T-cell (primary cell): ENCODE results near the gene ADGRL3. TPM values are rescaled to one million over a fixed set of nuclear protein-coding genes. Genes with fewer than 3 reads are reported as not detected.

Source experiments
- ATAC-seq, 4 experiments: fragments of 200-7000 bp in 3 of 4; fragments of 150-1000 bp in 1 of 4; cut with Tn5 transposase; replicated peaks in 1 of 4; 1 replicate in 3 of 4; 2 replicates in 1 of 4; pipeline ENCODE4 v1.10.0; 2021; ENCODE audit warnings: moderate library complexity in 3 of 4, mild to moderate bottlenecking in 2 of 4, moderate number of reproducible peaks in 1 of 4
- CTCF ChIA-PET, 2 donors: fragments of 300-600 bp; sonication (Branson Sonifier 250); formaldehyde crosslinking; loops; one replicate each; lab custom pipeline; 2022; ENCODE audit warnings: antibody characterized with exemption in 2 of 2; lab: Charles Lee
- POLR2A ChIA-PET, 2 donors: fragments of 300-600 bp; sonication (Branson Sonifier 250); formaldehyde crosslinking; loops; one replicate each; lab custom pipeline; 2022; ENCODE audit warnings: antibody characterized with exemption in 2 of 2; lab: Charles Lee
- DNase-seq, 35 experiments: peaks; one replicate each; pipeline versions ENCODE4 v3.0.0 to v3.0.0-alpha.2; 2013 to 2023
- H3K27ac ChIP-seq: one replicate; pipeline ENCODE4 v1.5.1; 2013; ENCODE audit warnings: low read length
- H3K27me3 ChIP-seq, 2 experiments: replicated peaks in 1 of 2; 1 replicate in 1 of 2; 2 replicates in 1 of 2; pipeline versions ENCODE4 v1.6.1 to v1.7.0; 2013; ENCODE audit warnings: low read length in 1 of 2, mixed read lengths in 1 of 2; ENCODE audit not compliant: control insufficient read depth in 2 of 2, insufficient read depth in 2 of 2; ENCODE audit errors: extremely low read depth in 1 of 2
- H3K36me3 ChIP-seq, 2 donors: 1 replicate in 1 of 2; 2 replicates in 1 of 2; pipeline versions ENCODE4 v1.6.1 to v1.7.0; 2013; ENCODE audit warnings: low read length in 1 of 2; ENCODE audit not compliant: control insufficient read depth in 2 of 2, insufficient read depth in 1 of 2; ENCODE audit errors: extremely low read depth in 1 of 2
- H3K4me1 ChIP-seq, 2 experiments: 1 replicate in 1 of 2; 2 replicates in 1 of 2; pipeline versions ENCODE4 v1.6.1 to v1.7.0; 2013; ENCODE audit warnings: low read length in 2 of 2, mixed read lengths in 1 of 2; ENCODE audit not compliant: insufficient read depth in 2 of 2, control insufficient read depth in 1 of 2; ENCODE audit errors: extremely low read depth in 1 of 2
- H3K4me3 ChIP-seq, 2 donors: 1 replicate in 1 of 2; 2 replicates in 1 of 2; pipeline versions ENCODE4 v1.5.1 to v1.7.0; 2013; ENCODE audit warnings: mild to moderate bottlenecking in 2 of 2, low read length in 1 of 2, moderate library complexity in 1 of 2; ENCODE audit not compliant: control insufficient read depth in 1 of 2; ENCODE audit errors: extremely low read depth in 1 of 2
- H3K9me3 ChIP-seq: 2 replicates; pipeline ENCODE4 v1.7.0; 2013
- H3K27ac Mint-ChIP-seq, 2 donors: one replicate each; pipeline ENCODE4 v1.8.0; 2020 to 2021; ENCODE audit warnings: mild to moderate bottlenecking in 2 of 2, mixed read lengths in 2 of 2
- H3K27me3 Mint-ChIP-seq, 2 donors: one replicate each; pipeline ENCODE4 v1.8.0; 2021 to 2022; ENCODE audit warnings: mixed read lengths in 2 of 2
- H3K36me3 Mint-ChIP-seq: one replicate; pipeline ENCODE4 v1.8.0; 2021; ENCODE audit warnings: mixed read lengths
- H3K4me1 Mint-ChIP-seq, 3 donors: one replicate each; pipeline ENCODE4 v1.8.0; 2020 to 2022; ENCODE audit warnings: mixed read lengths in 3 of 3, mild to moderate bottlenecking in 1 of 3
- H3K4me3 Mint-ChIP-seq, 3 donors: one replicate each; pipeline ENCODE4 v1.8.0; 2020 to 2022; ENCODE audit warnings: mild to moderate bottlenecking in 3 of 3, mixed read lengths in 3 of 3, moderate library complexity in 3 of 3
- H3K9me3 Mint-ChIP-seq, 3 donors: one replicate each; pipeline ENCODE4 v1.8.0; 2020 to 2022; ENCODE audit warnings: mixed read lengths in 3 of 3
- WGBS: methylation state at CpG from one replicate; pipeline ENCODE4 v1.1.5; 2013; ENCODE audit warnings: missing lambda C conversion rate; ENCODE audit not compliant: insufficient coverage; 5-methylcytosine and 5-hydroxymethylcytosine counted together
- total RNA-seq, 35 experiments: library from RNA in 6 of 35; stranded (reverse) in 6 of 35; fragments of 120-200 nt in 1 of 35; gene quantifications; one replicate each; pipeline versions ENCODE4 v1.2.1 to v1.2.4 and lab custom pipeline; 2013 to 2026

ADGRL3 gene
- total RNA-seq, 5 donors from 2014 or later (not counting 1 experiment from before 2014, with no cell fraction given): 0.09 TPM; not detected in 4

DNA sequence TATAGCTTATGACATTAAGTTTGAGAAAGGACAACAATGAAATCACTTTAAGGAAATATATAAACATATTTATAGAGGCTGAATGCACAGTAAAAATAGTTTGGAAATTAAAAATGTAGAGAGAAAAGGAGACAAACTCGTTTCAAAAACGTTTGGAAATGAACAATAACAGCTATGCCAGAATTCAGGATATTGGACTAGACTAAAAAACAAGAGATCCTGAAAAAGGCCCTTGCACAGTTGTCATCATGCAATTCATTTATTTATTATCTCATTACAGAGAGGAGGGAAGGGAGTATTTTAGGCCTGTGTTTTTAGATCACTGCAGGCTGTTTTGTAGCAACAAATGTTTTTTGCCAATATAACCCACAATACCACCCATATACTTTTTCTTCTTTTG, 527.2 kb downstream of the ADGRL3 start:
- H3K27ac Mint-ChIP-seq: no peak overlapping the region
- POLR2A ChIA-PET: interaction anchor here in 1 of 2 donors (0.6 to 1.1 kb wide), 2 partner anchors 21 to 98 kb away, joined by 3 to 4 read pairs; no protein-coding TSS in a partner anchor
- no peaks in the 10 kb centered on the region for H3K36me3 Mint-ChIP-seq
- no peak overlapping the region for H3K27ac ChIP-seq
- no peaks in the 10 kb centered on the region for H3K4me1 Mint-ChIP-seq
- CTCF ChIA-PET: no interaction called here
- no peaks in the 10 kb centered on the region for H3K36me3 ChIP-seq
- DNase-seq (no peak), ATAC-seq (no peak)
- H3K4me1 ChIP-seq: no peaks in the 10 kb centered on the region
- no peak overlapping the region for H3K4me3 Mint-ChIP-seq
- H3K27me3 Mint-ChIP-seq: no peaks in the 10 kb centered on the region
- no peak overlapping the region for H3K4me3 ChIP-seq
- no CpG with 5 or more reads among the region's 2 CpGs for WGBS
- H3K27me3 ChIP-seq: no peaks in the 10 kb centered on the region
- no peaks in the 10 kb centered on the region for H3K9me3 ChIP-seq
- H3K9me3 Mint-ChIP-seq: peaks cover 0 to 8% (median 2%) of the 10 kb centered on the region in 3 donors

DNA sequence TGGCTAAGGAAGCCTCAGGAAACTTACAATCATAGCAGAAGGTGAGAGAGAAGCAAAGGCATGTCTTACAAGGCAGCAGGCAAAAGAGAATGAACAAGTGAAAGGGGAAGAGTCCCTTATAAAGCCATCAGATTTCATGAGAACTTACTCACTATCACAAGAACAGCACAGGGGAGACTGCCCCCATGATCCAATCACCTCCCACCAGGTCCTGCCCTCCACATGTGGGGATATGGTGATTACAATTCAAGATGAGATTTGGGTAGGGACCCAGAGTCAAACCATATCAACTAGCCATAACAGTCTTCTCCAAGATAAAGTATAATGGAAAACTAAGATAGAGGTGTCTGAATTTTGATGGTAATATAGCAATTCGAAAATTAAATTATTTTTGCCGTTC, 534.3 kb downstream of the ADGRL3 start:
- H3K36me3 Mint-ChIP-seq: no peaks in the 10 kb centered on the region
- no peak for DNase-seq
- no peak overlapping the region for H3K27ac ChIP-seq
- H3K4me1 ChIP-seq: no peaks in the 10 kb centered on the region
- no peak for ATAC-seq
- H3K27me3 Mint-ChIP-seq: no peaks in the 10 kb centered on the region
- H3K9me3 ChIP-seq: no peaks in the 10 kb centered on the region
- WGBS: no CpG with 5 or more reads among the region's 2 CpGs
- ChIA-PET CTCF (no interaction called here), POLR2A (no interaction called here)
- H3K4me3 ChIP-seq: no peak overlapping the region
- no peaks in the 10 kb centered on the region for H3K36me3 ChIP-seq
- no peak overlapping the region for H3K4me3 Mint-ChIP-seq
- peaks cover 7 to 10% (median 9%) of the 10 kb centered on the region in 3 donors for H3K9me3 Mint-ChIP-seq
- H3K27me3 ChIP-seq: no peaks in the 10 kb centered on the region
- H3K4me1 Mint-ChIP-seq: no peaks in the 10 kb centered on the region
- H3K27ac Mint-ChIP-seq: no peak overlapping the region

DNA sequence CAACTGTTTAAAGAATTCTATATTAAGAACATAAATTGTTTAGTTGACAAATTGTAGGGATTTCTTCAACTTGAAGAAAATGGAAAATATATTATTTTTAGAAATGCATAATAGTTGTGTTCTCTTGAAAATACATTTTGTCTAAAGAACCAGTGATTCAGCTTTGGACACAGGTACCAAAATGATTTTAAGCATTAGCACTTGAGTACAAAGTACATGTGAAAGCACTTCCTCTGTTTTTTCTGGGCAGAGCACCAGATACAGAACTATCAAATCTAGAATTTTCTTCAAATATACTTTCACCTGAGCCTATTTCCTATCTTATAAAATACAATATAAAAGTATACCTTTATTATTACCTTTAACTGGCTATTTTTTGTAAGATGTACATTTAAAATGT, 539.8 kb downstream of the ADGRL3 start:
- Histone ChIP-seq H3K4me3 (no peak overlapping the region), H3K27me3 (no peaks in the 10 kb centered on the region), H3K27ac (no peak overlapping the region), H3K9me3 (no peaks in the 10 kb centered on the region), H3K36me3 (no peaks in the 10 kb centered on the region), H3K4me1 (no peaks in the 10 kb centered on the region)
- DNase-seq: no peak
- ChIA-PET CTCF (no interaction called here), POLR2A (no interaction called here)
- Mint-ChIP-seq H3K36me3 (no peaks in the 10 kb centered on the region), H3K4me1 (no peaks in the 10 kb centered on the region), H3K27me3 (no peaks in the 10 kb centered on the region), H3K27ac (no peak overlapping the region), H3K9me3 (peaks cover 2 to 11% (median 8%) of the 10 kb centered on the region in 3 donors), H3K4me3 (no peak overlapping the region)
- no peak for ATAC-seq

GRCh38 chr4:61740886-61741285, 540.8 kb downstream of the ADGRL3 start:
- Histone ChIP-seq H3K4me1 (no peaks in the 10 kb centered on the region), H3K4me3 (no peak overlapping the region), H3K27ac (no peak overlapping the region), H3K36me3 (no peaks in the 10 kb centered on the region), H3K27me3 (no peaks in the 10 kb centered on the region), H3K9me3 (no peaks in the 10 kb centered on the region)
- Mint-ChIP-seq H3K36me3 (no peaks in the 10 kb centered on the region), H3K9me3 (peaks cover 3 to 13% (median 6%) of the 10 kb centered on the region in 3 donors), H3K27ac (no peak overlapping the region), H3K27me3 (no peaks in the 10 kb centered on the region), H3K4me1 (no peaks in the 10 kb centered on the region), H3K4me3 (no peak overlapping the region)
- DNase-seq (no peak), ATAC-seq (no peak)
- POLR2A ChIA-PET: no interaction called here
- no CpG with 5 or more reads among the region's 4 CpGs for WGBS
- CTCF ChIA-PET: no interaction called here

GRCh38 chr4:61741327-61742096, 541.4 kb downstream of the ADGRL3 start:
- ATAC-seq (no peak), DNase-seq (no peak)
- Histone ChIP-seq H3K27me3 (no peaks in the 10 kb centered on the region), H3K9me3 (no peaks in the 10 kb centered on the region), H3K27ac (no peak overlapping the region), H3K4me1 (no peaks in the 10 kb centered on the region), H3K36me3 (no peaks in the 10 kb centered on the region), H3K4me3 (no peak overlapping the region)
- Mint-ChIP-seq H3K27me3 (no peaks in the 10 kb centered on the region), H3K36me3 (no peaks in the 10 kb centered on the region), H3K4me1 (no peaks in the 10 kb centered on the region), H3K27ac (no peak overlapping the region), H3K9me3 (peaks cover 3 to 18% (median 6%) of the 10 kb centered on the region in 3 donors), H3K4me3 (no peak overlapping the region)
- POLR2A ChIA-PET: no interaction called here
- WGBS: no CpG with 5 or more reads among the region's 4 CpGs
- CTCF ChIA-PET: no interaction called here

DNA sequence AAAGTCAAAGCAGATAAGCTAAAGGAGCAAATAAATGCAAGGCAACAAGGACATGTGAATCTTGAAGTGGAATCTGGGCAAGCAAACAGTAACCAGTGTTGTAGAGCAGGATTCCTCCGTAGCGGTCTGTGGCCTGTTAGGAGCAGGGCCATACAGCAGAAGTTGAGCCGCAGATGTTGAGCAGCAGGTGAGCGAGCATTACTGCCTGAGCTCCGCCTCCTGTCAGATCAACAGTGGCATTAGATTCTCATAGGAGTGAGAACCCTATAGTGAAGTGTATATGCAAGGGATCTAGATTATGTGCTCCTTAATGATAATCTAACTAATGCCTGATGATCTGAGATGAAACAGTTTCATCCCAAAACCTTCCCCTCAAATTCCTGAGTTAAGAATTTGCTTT, 550.7 kb downstream of the ADGRL3 start:
- H3K27ac Mint-ChIP-seq: no peak overlapping the region
- H3K4me1 Mint-ChIP-seq: no peaks in the 10 kb centered on the region
- ATAC-seq (no peak), DNase-seq (no peak)
- H3K4me3 Mint-ChIP-seq: no peak overlapping the region
- peaks cover 5 to 26% (median 11%) of the 10 kb centered on the region in 3 donors for H3K9me3 Mint-ChIP-seq
- H3K36me3 ChIP-seq: no peaks in the 10 kb centered on the region
- no peak overlapping the region for H3K27ac ChIP-seq
- H3K27me3 Mint-ChIP-seq: no peaks in the 10 kb centered on the region
- WGBS: 85% methylated on average over 2 of the region's 5 CpGs
- H3K27me3 ChIP-seq: no peaks in the 10 kb centered on the region
- H3K9me3 ChIP-seq: peaks cover 2% of the 10 kb centered on the region
- H3K4me1 ChIP-seq: no peaks in the 10 kb centered on the region
- ChIA-PET POLR2A (no interaction called here), CTCF (no interaction called here)
- no peaks in the 10 kb centered on the region for H3K36me3 Mint-ChIP-seq
- H3K4me3 ChIP-seq: no peak overlapping the region
